HepG2 (cell line): ENCODE data around the gene MPZL3. TPM values are rescaled to one million over a fixed set of nuclear protein-coding genes. Genes with fewer than 3 reads are reported as not detected.

ENCODE experiments used
- ATF5 ChIP-seq: sonication (generic); formaldehyde crosslinking; IDR thresholded peaks from 2 replicates; pipeline ENCODE4 v1.4.0; 2020; ENCODE audit warnings: mild to moderate bottlenecking, low read depth, missing genetic modification reagents
- BHLHE40 ChIP-seq: IDR thresholded peaks from 2 replicates; pipeline ENCODE4 v1.6.1; 2011; ENCODE audit warnings: low read length, improper control_type of control experiment
- CREM ChIP-seq, 2 experiments: sonication (generic) in 1 of 2; formaldehyde crosslinking in 1 of 2; IDR thresholded peaks; 2 replicates each; pipeline versions ENCODE4 v1.4.0 to v1.6.1; 2016 to 2020; ENCODE audit warnings: antibody characterized with exemption in 1 of 2, mild to moderate bottlenecking in 1 of 2, missing genetic modification reagents in 1 of 2
- HOXA9 ChIP-seq: sonication (generic); formaldehyde crosslinking; IDR thresholded peaks from 2 replicates; pipeline ENCODE4 v1.8.1; 2022; ENCODE audit warnings: missing genetic modification reagents, mild to moderate bottlenecking, moderate library complexity, borderline replicate concordance
- JUN ChIP-seq: sonication (generic); formaldehyde crosslinking; IDR thresholded peaks from 2 replicates; pipeline ENCODE4 v1.4.0; 2020; ENCODE audit warnings: mild to moderate bottlenecking, missing genetic modification reagents
- MXI1 ChIP-seq: IDR thresholded peaks from 3 replicates; pipeline ENCODE4 v1.6.1; 2012; ENCODE audit warnings: low read depth, low read length, inconsistent platforms, borderline replicate concordance
- NFIC ChIP-seq: IDR thresholded peaks from 2 replicates; pipeline ENCODE4 v1.6.1; 2012; ENCODE audit warnings: mild to moderate bottlenecking, low read length, inconsistent platforms
- NFKBIZ ChIP-seq: IDR thresholded peaks from 2 replicates; pipeline ENCODE4 v1.6.1; 2018; ENCODE audit warnings: missing genetic modification reagents, missing compliant biosample characterization
- PHF21A ChIP-seq: sonication (generic); formaldehyde crosslinking; IDR thresholded peaks from 2 replicates; pipeline ENCODE4 v1.5.0; 2020; ENCODE audit warnings: mild to moderate bottlenecking, missing genetic modification reagents
- SALL1 ChIP-seq: sonication (generic); formaldehyde crosslinking; IDR thresholded peaks from 2 replicates; pipeline ENCODE4 v1.8.0; 2022; ENCODE audit warnings: mild to moderate bottlenecking, missing genetic modification reagents
- SIX4 ChIP-seq: sonication (generic); formaldehyde crosslinking; IDR thresholded peaks from 2 replicates; pipeline ENCODE4 v1.4.0; 2020; ENCODE audit warnings: missing genetic modification reagents
- TARDBP ChIP-seq: sonication (generic); formaldehyde crosslinking; IDR thresholded peaks from 2 replicates; pipeline ENCODE4 v1.8.0; 2022; ENCODE audit warnings: mild to moderate bottlenecking, missing genetic modification reagents
- TFAP4 ChIP-seq: sonication (generic); IDR thresholded peaks from 2 replicates; pipeline ENCODE4 v1.6.1; 2016; ENCODE audit warnings: low read depth, borderline replicate concordance
- ZBED4 ChIP-seq: sonication (generic); formaldehyde crosslinking; IDR thresholded peaks from 2 replicates; pipeline ENCODE4 v1.4.0; 2020; ENCODE audit warnings: missing genetic modification reagents, borderline replicate concordance
- ZNF292 ChIP-seq: sonication (generic); formaldehyde crosslinking; IDR thresholded peaks from 2 replicates; pipeline ENCODE4 v1.8.1; 2022; ENCODE audit warnings: mild to moderate bottlenecking, low read depth, missing genetic modification reagents, borderline replicate concordance
- ZSCAN21 ChIP-seq: sonication (generic); formaldehyde crosslinking; IDR thresholded peaks from 2 replicates; pipeline ENCODE4 v1.8.0; 2022; ENCODE audit warnings: mild to moderate bottlenecking, missing genetic modification reagents, moderate library complexity, borderline replicate concordance
- ZSCAN31 ChIP-seq: sonication (generic); formaldehyde crosslinking; IDR thresholded peaks from 2 replicates; pipeline ENCODE4 v1.5.0; 2020; ENCODE audit warnings: low read depth, mild to moderate bottlenecking, missing genetic modification reagents
- polyA plus RNA-seq, 8 experiments: library from polyadenylated mRNA; depleted of rRNA in 3 of 8; stranded (reverse) in 7 of 8; unstranded in 1 of 8; fragments of >200 nt; fragmentation: Illumina TruSeq in 4 of 8; extraction: Trizol in 4 of 8; gene quantifications; 2 replicates each; pipeline versions ENCODE4 v1.2.1 to v1.2.3, GENCODE V29; 2011 to 2016; ENCODE audit warnings: low read depth in 4 of 8, missing spikeins in 1 of 8, mixed read lengths in 1 of 8; ENCODE audit not compliant: insufficient read depth in 1 of 8
- total RNA-seq, 5 experiments: library from RNA; depleted of rRNA; stranded (reverse); fragments of >200 nt; fragmentation: Illumina TruSeq; extraction: Trizol; gene quantifications; 2 replicates each; pipeline ENCODE4 v1.2.3, GENCODE V29; 2016; ENCODE audit warnings: low read depth in 1 of 5
- TF ChIP-seq, protein P1 (sequence below): IDR thresholded peaks from 2 replicates; pipeline ENCODE4 v1.6.1; 2016
- TF ChIP-seq, protein P2 (sequence below): IDR thresholded peaks from 2 replicates; pipeline ENCODE4 v1.6.1; 2016; ENCODE audit warnings: missing compliant biosample characterization, missing genetic modification reagents, borderline replicate concordance
- TF ChIP-seq, protein P3 (sequence below): sonication (generic); formaldehyde crosslinking; IDR thresholded peaks from 2 replicates; pipeline ENCODE4 v1.8.1; 2023; ENCODE audit warnings: missing genetic modification reagents, mild to moderate bottlenecking, borderline replicate concordance

The MPZL3 gene
- total and polyA plus RNA-seq, 2 of the 13 experiments (the other 11 are each of a cell fraction or from before 2014, with no cell fraction given) = 5.3 to 9.3 TPM

GRCh38 chr11:118194835-118195627, 57.1 kb downstream of the MPZL3 start (continued):
- TF ChIP-seq HOXA9 (CRISPR knock-in tag) = no peak
- TF ChIP-seq ZSCAN31 (CRISPR knock-in tag) = no peak
- peak; percentile 90; the same call in 1 of the 2 replicates for TF ChIP-seq ZNF292
- peak; percentile 61; the same call in 1 of the 2 replicates for TF ChIP-seq ZBED4 (CRISPR knock-in tag)
- TF ChIP-seq SALL1 (CRISPR knock-in tag) = peak; percentile 95
- TF ChIP-seq TFAP4 = peak; percentile 100
- TF ChIP-seq BHLHE40 = peak; percentile 70
- TF ChIP-seq, protein P1, sequence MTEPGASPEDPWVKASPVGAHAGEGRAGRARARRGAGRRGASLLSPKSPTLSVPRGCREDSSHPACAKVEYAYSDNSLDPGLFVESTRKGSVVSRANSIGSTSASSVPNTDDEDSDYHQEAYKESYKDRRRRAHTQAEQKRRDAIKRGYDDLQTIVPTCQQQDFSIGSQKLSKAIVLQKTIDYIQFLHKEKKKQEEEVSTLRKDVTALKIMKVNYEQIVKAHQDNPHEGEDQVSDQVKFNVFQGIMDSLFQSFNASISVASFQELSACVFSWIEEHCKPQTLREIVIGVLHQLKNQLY (CRISPR knock-in tag) = peak; percentile 83
- peak; percentile 57 for TF ChIP-seq CREM (IDR thresholded peaks at IDR 0.05)
- no peak for TF ChIP-seq CREM (CRISPR knock-in tag; IDR thresholded peaks at IDR 0.05)
- peak; percentile 81; the same call in 1 of the 3 replicates for TF ChIP-seq MXI1
- peak; percentile 39; the same call in 1 of the 2 replicates for TF ChIP-seq ZSCAN21 (CRISPR knock-in tag)
- TF ChIP-seq NFIC = peak; percentile 51; the same call in 1 of the 2 replicates
- 0 out of 2 replicates have a peak, but pooled peaks have one; percentile 49 for TF ChIP-seq NFKBIZ
- no peak for TF ChIP-seq ATF5
- peak; percentile 76; the same call in 1 of the 2 replicates for TF ChIP-seq SIX4 (CRISPR knock-in tag)
- TF ChIP-seq PHF21A (CRISPR knock-in tag) = peak; percentile 97
- TF ChIP-seq, protein P2, sequence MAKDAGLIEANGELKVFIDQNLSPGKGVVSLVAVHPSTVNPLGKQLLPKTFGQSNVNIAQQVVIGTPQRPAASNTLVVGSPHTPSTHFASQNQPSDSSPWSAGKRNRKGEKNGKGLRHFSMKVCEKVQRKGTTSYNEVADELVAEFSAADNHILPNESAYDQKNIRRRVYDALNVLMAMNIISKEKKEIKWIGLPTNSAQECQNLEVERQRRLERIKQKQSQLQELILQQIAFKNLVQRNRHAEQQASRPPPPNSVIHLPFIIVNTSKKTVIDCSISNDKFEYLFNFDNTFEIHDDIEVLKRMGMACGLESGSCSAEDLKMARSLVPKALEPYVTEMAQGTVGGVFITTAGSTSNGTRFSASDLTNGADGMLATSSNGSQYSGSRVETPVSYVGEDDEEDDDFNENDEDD (CRISPR knock-in tag) = no peak; the same call in 1 of the 2 replicates
- peak; percentile 82 for TF ChIP-seq JUN (CRISPR knock-in tag)
- peak; percentile 62 for TF ChIP-seq TARDBP (CRISPR knock-in tag)
- TF ChIP-seq, protein P3, sequence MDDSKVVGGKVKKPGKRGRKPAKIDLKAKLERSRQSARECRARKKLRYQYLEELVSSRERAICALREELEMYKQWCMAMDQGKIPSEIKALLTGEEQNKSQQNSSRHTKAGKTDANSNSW (CRISPR knock-in tag) = no peak
